ENCODE results near the gene BTRC.
"Not testable (repeated sequence)": the region's sequence is repeated elsewhere in the genome, so short reads cannot be mapped to it uniquely, and the experiment has no call there.

The BTRC gene

GRCh38 chr10:101351017-101351416 lies 2.9 kb upstream of the BTRC start:
- no peak for DNase-seq

- DNase-seq: no peak
Measured at GRCh38 chr10:101351477-101351876, 2.5 kb upstream of the BTRC start.

- DNase-seq: not testable (repeated sequence)
Measured at GRCh38 chr10:101352857-101353256, 1.1 kb upstream of the BTRC start.

GRCh38 chr10:101354328-101355071 lies 535 bp downstream of the BTRC start:
- DNase-seq: peak; percentile 55

- DNase-seq: peak; percentile 14
Measured at GRCh38 chr10:101355072-101355706, 1.2 kb downstream of the BTRC start.

GRCh38 chr10:101356132-101356531 lies 2.2 kb downstream of the BTRC start:
- no peak for DNase-seq

GRCh38 chr10:101357958-101358357 lies 4.0 kb downstream of the BTRC start:
- no peak for DNase-seq

- DNase-seq: no peak
Measured at GRCh38 chr10:101358706-101359300, 4.8 kb downstream of the BTRC start.

GRCh38 chr10:101360090-101360489 lies 6.1 kb downstream of the BTRC start:
- not testable (repeated sequence) for DNase-seq

GRCh38 chr10:101360841-101361240 lies 6.9 kb downstream of the BTRC start:
- DNase-seq: not testable (repeated sequence)

GRCh38 chr10:101363850-101364400 lies 10.0 kb downstream of the BTRC start:
- no peak for DNase-seq

- no peak for DNase-seq
Measured at GRCh38 chr10:101364721-101365120, 10.8 kb downstream of the BTRC start.

GRCh38 chr10:101367569-101368453 lies 13.8 kb downstream of the BTRC start:
- DNase-seq: peak; percentile 57

GRCh38 chr10:101373063-101373462 lies 19.1 kb downstream of the BTRC start:
- no peak for DNase-seq

GRCh38 chr10:101373993-101374392 lies 20.0 kb downstream of the BTRC start:
- DNase-seq: not testable (repeated sequence)

GRCh38 chr10:101375076-101375475 lies 21.1 kb downstream of the BTRC start:
- DNase-seq: no peak

- no peak for DNase-seq
Measured at GRCh38 chr10:101379663-101380352, 25.8 kb downstream of the BTRC start.

- DNase-seq: no peak
Measured at GRCh38 chr10:101380353-101381017, 26.5 kb downstream of the BTRC start.

- DNase-seq: no peak
Measured at GRCh38 chr10:101385866-101386658, 32.1 kb downstream of the BTRC start.

- no peak for DNase-seq
Measured at GRCh38 chr10:101386659-101387259, 32.8 kb downstream of the BTRC start.
